H1 (cell line): ENCODE data around the gene FCN3. TPM values are rescaled to one million over a fixed set of nuclear protein-coding genes. Genes with fewer than 3 reads are reported as not detected.

ENCODE experiments used
- ASH2L ChIP-seq: fragments of 200-600, 300-600 bp; sonication (generic); IDR thresholded peaks from one replicate; pipeline ENCODE4 v1.7.1; 2017; ENCODE audit warnings: low read length
- JUN ChIP-seq: IDR thresholded peaks from 2 replicates; pipeline ENCODE4 v1.6.1; 2011; ENCODE audit warnings: low read depth, mild to moderate bottlenecking, improper control_type of control experiment, low read length
- PHF8 ChIP-seq: fragments of 200-600 bp; sonication (generic); conservative IDR thresholded peaks from 2 replicates; pipeline ENCODE4 v1.7.1; 2012; ENCODE audit warnings: low read depth, mild to moderate bottlenecking, inconsistent platforms, low read length, moderate library complexity
- SP4 ChIP-seq: IDR thresholded peaks from 2 replicates; pipeline ENCODE4 v1.6.1; 2012; ENCODE audit warnings: low read length, inconsistent platforms
- polyA plus RNA-seq, 7 experiments: library from polyadenylated mRNA; depleted of rRNA in 3 of 7; stranded (reverse) in 5 of 7; unstranded in 2 of 7; fragments of >200 nt in 5 of 7; fragments of 200-250 nt in 2 of 7; gene quantifications; 1 replicate in 5 of 7; 2 replicates in 1 of 7; 4 replicates in 1 of 7; pipeline versions ENCODE4 v1.2.1 to v1.2.3, GENCODE V29; 2011 to 2013; ENCODE audit warnings: missing spikeins in 2 of 7, mixed read lengths in 2 of 7
- total RNA-seq: library from RNA; stranded (reverse); fragmentation: NEBNext Ultra II Directional; extraction: Animal tissue kit (Norgen Biotek cat#: 25700); gene quantifications from 2 replicates; pipeline ENCODE4 v1.2.1, GENCODE V29; 2021
- TF ChIP-seq, protein P1 (sequence below): IDR thresholded peaks from 2 replicates; pipeline ENCODE4 v1.6.1; 2012; ENCODE audit warnings: low read length, inconsistent platforms
- TF ChIP-seq, protein P2 (sequence below): IDR thresholded peaks from 2 replicates; pipeline ENCODE4 v1.6.1; 2012; ENCODE audit warnings: inconsistent platforms
- TF ChIP-seq, protein P3 (sequence below), 3 experiments: IDR thresholded peaks; 1 replicate in 2 of 3; 2 replicates in 1 of 3; pipeline versions ENCODE4 v1.5.1 to v1.6.1; 2011; ENCODE audit warnings: low read length in 3 of 3, mild to moderate bottlenecking in 3 of 3, inconsistent platforms in 2 of 3, low read depth in 1 of 3, moderate library complexity in 1 of 3; ENCODE audit not compliant: insufficient read depth in 1 of 3; ENCODE audit errors: control extremely low read depth in 1 of 3

FCN3 gene
- total and polyA plus RNA-seq, 2 of the 8 experiments (the other 6 are each of a cell fraction or from before 2014, with no cell fraction given): 0.30 to 0.57 TPM

DNA sequence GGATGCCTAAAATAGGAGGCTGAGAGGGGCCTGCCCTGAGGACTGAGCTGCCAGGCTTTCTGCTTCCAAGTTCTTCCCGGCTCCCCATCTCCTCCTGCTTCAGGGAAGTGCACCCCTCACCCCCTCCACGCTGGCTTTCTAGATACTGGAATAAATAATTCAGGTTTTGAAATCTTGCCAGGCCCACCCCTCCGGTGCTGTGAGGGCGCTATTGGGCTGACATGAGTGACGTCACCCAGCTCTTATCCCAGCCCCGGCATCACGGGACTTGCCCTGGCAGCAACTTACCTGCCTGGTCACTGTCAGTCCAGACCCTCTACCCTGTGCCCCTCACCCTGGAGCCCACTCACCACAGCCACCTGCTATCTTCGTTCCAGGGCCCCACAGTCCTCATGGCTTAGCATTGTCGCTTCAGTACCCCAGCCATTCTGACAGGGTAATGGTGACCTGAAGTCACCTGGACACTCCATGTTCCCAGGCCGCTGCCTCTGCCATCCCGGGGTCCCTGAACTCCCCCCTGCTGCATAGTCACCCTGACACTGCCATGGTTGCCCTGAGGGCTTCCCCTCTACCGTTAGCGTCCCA, 17.0 kb upstream of the FCN3 start (continued):
- TF ChIP-seq, protein P1, sequence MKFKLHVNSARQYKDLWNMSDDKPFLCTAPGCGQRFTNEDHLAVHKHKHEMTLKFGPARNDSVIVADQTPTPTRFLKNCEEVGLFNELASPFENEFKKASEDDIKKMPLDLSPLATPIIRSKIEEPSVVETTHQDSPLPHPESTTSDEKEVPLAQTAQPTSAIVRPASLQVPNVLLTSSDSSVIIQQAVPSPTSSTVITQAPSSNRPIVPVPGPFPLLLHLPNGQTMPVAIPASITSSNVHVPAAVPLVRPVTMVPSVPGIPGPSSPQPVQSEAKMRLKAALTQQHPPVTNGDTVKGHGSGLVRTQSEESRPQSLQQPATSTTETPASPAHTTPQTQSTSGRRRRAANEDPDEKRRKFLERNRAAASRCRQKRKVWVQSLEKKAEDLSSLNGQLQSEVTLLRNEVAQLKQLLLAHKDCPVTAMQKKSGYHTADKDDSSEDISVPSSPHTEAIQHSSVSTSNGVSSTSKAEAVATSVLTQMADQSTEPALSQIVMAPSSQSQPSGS: peak; percentile 82
- 0 out of 2 replicates have a peak, but pooled peaks have one; percentile 7 for TF ChIP-seq SP4
- no peak for TF ChIP-seq ASH2L
- 0 out of 2 replicates have a peak, but pooled peaks have one; percentile 19 for TF ChIP-seq JUN
- TF ChIP-seq, protein P2, sequence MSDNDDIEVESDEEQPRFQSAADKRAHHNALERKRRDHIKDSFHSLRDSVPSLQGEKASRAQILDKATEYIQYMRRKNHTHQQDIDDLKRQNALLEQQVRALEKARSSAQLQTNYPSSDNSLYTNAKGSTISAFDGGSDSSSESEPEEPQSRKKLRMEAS: peak; percentile 10; the same call in 1 of the 2 replicates
- 0 out of 2 replicates have a peak, but pooled peaks have one; percentile 26 for TF ChIP-seq PHF8
- TF ChIP-seq, protein P3, sequence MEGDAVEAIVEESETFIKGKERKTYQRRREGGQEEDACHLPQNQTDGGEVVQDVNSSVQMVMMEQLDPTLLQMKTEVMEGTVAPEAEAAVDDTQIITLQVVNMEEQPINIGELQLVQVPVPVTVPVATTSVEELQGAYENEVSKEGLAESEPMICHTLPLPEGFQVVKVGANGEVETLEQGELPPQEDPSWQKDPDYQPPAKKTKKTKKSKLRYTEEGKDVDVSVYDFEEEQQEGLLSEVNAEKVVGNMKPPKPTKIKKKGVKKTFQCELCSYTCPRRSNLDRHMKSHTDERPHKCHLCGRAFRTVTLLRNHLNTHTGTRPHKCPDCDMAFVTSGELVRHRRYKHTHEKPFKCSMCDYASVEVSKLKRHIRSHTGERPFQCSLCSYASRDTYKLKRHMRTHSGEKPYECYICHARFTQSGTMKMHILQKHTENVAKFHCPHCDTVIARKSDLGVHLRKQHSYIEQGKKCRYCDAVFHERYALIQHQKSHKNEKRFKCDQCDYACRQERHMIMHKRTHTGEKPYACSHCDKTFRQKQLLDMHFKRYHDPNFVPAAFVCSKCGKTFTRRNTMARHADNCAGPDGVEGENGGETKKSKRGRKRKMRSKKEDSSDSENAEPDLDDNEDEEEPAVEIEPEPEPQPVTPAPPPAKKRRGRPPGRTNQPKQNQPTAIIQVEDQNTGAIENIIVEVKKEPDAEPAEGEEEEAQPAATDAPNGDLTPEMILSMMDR (IDR thresholded peaks at IDR 0.05; ENCODE audit: control extremely low read depth in 1 of 3, insufficient read depth in 1 of 3, low read depth in 1 of 3, low read length in 3 of 3): 0 out of 4 replicates have a peak, but pooled peaks of 1 of the 3 experiments have one; percentile 16
- TF ChIP-seq, all 59 proteins: peak for 12
